SK-N-SH treated with all-trans-retinoic acid at 6 μM for 48 hours (cell line): ENCODE measurements around the gene NCAPD2.

Experiments used
- RARB ChIP-seq: fragments of 250-450 bp; sonication (Bioruptor Pico); IDR thresholded peaks from 2 replicates; pipeline ENCODE4 v1.8.0; 2021; ENCODE audit warnings: mild to moderate bottlenecking, moderate library complexity
- TF ChIP-seq, protein P1 (sequence below): fragments of 250-450 bp; sonication (Bioruptor Pico); IDR thresholded peaks from 2 replicates; pipeline ENCODE4 v1.8.0; 2020; ENCODE audit warnings: mild to moderate bottlenecking, moderate library complexity, borderline replicate concordance

DNA sequence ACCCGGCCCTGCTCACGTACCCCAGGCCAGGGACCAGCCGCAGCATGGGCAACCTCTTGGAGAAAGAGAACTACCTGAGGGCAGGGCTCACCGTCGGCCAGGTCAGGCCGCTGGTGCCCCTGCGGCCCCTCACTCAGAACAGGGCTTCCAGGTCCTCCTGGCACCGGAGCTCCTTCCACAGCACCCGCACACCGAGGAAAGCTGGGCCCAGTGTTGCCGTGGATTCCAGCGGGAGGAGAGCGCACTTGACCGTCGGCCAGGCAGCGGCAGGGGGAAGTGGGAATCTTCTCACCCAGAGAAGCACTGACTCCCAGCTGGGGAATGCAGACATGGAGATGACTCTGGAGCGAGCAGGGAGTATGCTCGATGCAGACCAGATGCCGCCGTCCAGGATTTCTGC lies 15.5 kb upstream of the NCAPD2 start:
- TF ChIP-seq, protein P1, sequence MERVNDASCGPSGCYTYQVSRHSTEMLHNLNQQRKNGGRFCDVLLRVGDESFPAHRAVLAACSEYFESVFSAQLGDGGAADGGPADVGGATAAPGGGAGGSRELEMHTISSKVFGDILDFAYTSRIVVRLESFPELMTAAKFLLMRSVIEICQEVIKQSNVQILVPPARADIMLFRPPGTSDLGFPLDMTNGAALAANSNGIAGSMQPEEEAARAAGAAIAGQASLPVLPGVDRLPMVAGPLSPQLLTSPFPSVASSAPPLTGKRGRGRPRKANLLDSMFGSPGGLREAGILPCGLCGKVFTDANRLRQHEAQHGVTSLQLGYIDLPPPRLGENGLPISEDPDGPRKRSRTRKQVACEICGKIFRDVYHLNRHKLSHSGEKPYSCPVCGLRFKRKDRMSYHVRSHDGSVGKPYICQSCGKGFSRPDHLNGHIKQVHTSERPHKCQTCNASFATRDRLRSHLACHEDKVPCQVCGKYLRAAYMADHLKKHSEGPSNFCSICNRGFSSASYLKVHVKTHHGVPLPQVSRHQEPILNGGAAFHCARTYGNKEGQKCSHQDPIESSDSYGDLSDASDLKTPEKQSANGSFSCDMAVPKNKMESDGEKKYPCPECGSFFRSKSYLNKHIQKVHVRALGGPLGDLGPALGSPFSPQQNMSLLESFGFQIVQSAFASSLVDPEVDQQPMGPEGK = no peak
- TF ChIP-seq RARB (CRISPR knock-in tag) = no peak
